ENCODE results near the gene TBC1D10B.

TBC1D10B gene

GRCh38 chr16:30370456-30371247 lies at the start of gene TBC1D10B:
Gene TBC1D10B, minus strand, starts transcription at chr16:30370494. Its CDS starts 311 bp downstream, at chr16:30370183.
- peak; percentile 91 to 99 (median 97) for DNase-seq (ENCODE audit: low read depth in 3 of 3)

- no peak for DNase-seq (ENCODE audit: low read depth in 3 of 3)
Observed at GRCh38 chr16:30418350-30419181, 48.3 kb upstream of the TBC1D10B start.

GRCh38 chr16:30417529-30418349 lies 47.4 kb upstream of the TBC1D10B start:
- peak; percentile 75 to 86 (median 75) for DNase-seq (ENCODE audit: low read depth in 3 of 3)

- no peak for DNase-seq (ENCODE audit: low read depth in 3 of 3)
Observed at GRCh38 chr16:30416624-30417528, 46.6 kb upstream of the TBC1D10B start.

GRCh38 chr16:30416047-30416603 lies 45.8 kb upstream of the TBC1D10B start:
- DNase-seq (ENCODE audit: low read depth in 3 of 3) = no peak

- no peak for DNase-seq (ENCODE audit: low read depth in 3 of 3)
Observed at GRCh38 chr16:30414159-30414558, 43.9 kb upstream of the TBC1D10B start.

GRCh38 chr16:30413112-30413806 lies 43.0 kb upstream of the TBC1D10B start:
- no peak for DNase-seq (ENCODE audit: low read depth in 3 of 3)

- peak; percentile 83 to 89 (median 85) for DNase-seq (ENCODE audit: low read depth in 3 of 3)
Observed at GRCh38 chr16:30409125-30410060, 39.1 kb upstream of the TBC1D10B start.

- DNase-seq (ENCODE audit: low read depth in 3 of 3) = no peak
Observed at GRCh38 chr16:30407804-30408534, 37.7 kb upstream of the TBC1D10B start.

GRCh38 chr16:30407102-30407803 lies 37.0 kb upstream of the TBC1D10B start, which contains the start of gene ZNF771:
Gene ZNF771, plus strand, starts transcription at chr16:30407606. Its CDS starts 448 bp downstream, at chr16:30408054.
- DNase-seq (ENCODE audit: low read depth in 3 of 3) = peak; percentile 78 to 96 (median 79)

- DNase-seq (ENCODE audit: low read depth in 3 of 3) = no peak
Observed at GRCh38 chr16:30406795-30407101, 36.5 kb upstream of the TBC1D10B start.

- no peak for DNase-seq (ENCODE audit: low read depth in 3 of 3)
Observed at GRCh38 chr16:30401768-30402425, 31.6 kb upstream of the TBC1D10B start.

GRCh38 chr16:30399435-30400186 lies 29.3 kb upstream of the TBC1D10B start:
- DNase-seq (ENCODE audit: low read depth in 3 of 3) = no peak

- no peak for DNase-seq (ENCODE audit: low read depth in 3 of 3)
Observed at GRCh38 chr16:30398661-30399434, 28.6 kb upstream of the TBC1D10B start.

Measured in stimulated activated CD4-positive, alpha-beta T cell treated with anti-CD3 and anti-CD28 coated beads, TNF-alpha, amount 100 ng/mL, for 4 hours (primary cell).